Gastrocnemius medialis (tissue), 4 donors: ENCODE measurements around the gene NAV2.

Experiments used
- CTCF ChIP-seq, 5 experiments: fragments of 450-650 bp in 3 of 5; fragments of 200-600 bp in 2 of 5; sonication (generic) in 2 of 5; IDR thresholded peaks in 4 of 5; conservative IDR thresholded peaks in 1 of 5; 1 replicate in 4 of 5; 2 replicates in 1 of 5; pipeline ENCODE4 v1.5.1; 2016 to 2019; ENCODE audit warnings: antibody characterized with exemption in 5 of 5, mild to moderate bottlenecking in 3 of 5, moderate library complexity in 3 of 5
- POLR2A ChIP-seq, 2 donors: fragments of 450-650 bp; IDR thresholded peaks; one replicate each; pipeline ENCODE4 v1.6.1; 2017; ENCODE audit warnings: antibody characterized with exemption in 2 of 2, mild to moderate bottlenecking in 2 of 2, moderate library complexity in 2 of 2

- TF ChIP-seq CTCF (IDR thresholded peaks at IDR 0.05 in 4 of 5, conservative IDR thresholded peaks at IDR 0.05 in 1 of 5) (no peak), POLR2A (IDR thresholded peaks at IDR 0.05) (no peak)
Observed at GRCh38 chr11:20157728-20158127, 445.1 kb downstream of the NAV2 start.
